ENCODE data around the gene PNPLA6. TPM values are rescaled to one million over a fixed set of nuclear protein-coding genes. Genes with fewer than 3 reads are reported as not detected.

Gene PNPLA6
- total and polyA plus RNA-seq, 4 experiments from 2014 or later: 4.7 to 169 (median 90.8) TPM

- CTCF ChIA-PET (ENCODE audit: partially characterized antibody): no interaction called here
- peaks cover 9 to 11% of the 10 kb centered on the region in 2 donors for H3K27me3 Mint-ChIP-seq
- H3K9me3 ChIP-seq (ENCODE audit: control insufficient read depth in 1 of 2, low read length in 2 of 2): no peaks in the 10 kb centered on the region
- H3K36me3 Mint-ChIP-seq: no peaks in the 10 kb centered on the region
- POLR2A ChIA-PET (ENCODE audit: partially characterized antibody): no interaction called here
- H3K36me3 ChIP-seq (ENCODE audit: insufficient read depth, low read length): no peaks in the 10 kb centered on the region
- no peak overlapping the region for H3K27ac ChIP-seq (ENCODE audit: low read depth, low read length)
- intact Hi-C loops (cut with micrococcal nuclease): no loop called here
- no peak overlapping the region for H3K27ac Mint-ChIP-seq
- no peak overlapping the region for H3K4me3 ChIP-seq (ENCODE audit: low read length in 2 of 2)
- H3K9me3 Mint-ChIP-seq: no peaks in the 10 kb centered on the region
- no peak for DNase-seq
- H3K4me3 Mint-ChIP-seq: no peak overlapping the region
- no peaks in the 10 kb centered on the region for H3K4me1 ChIP-seq (ENCODE audit: insufficient read depth, low read length)
- H3K4me1 Mint-ChIP-seq: no peaks in the 10 kb centered on the region
- no peaks in the 10 kb centered on the region for H3K27me3 ChIP-seq (ENCODE audit: insufficient read depth, low read length)
These were observed 54.3 kb downstream of the PNPLA6 start for GRCh38 chr19:7589822-7590221.

- H3K4me1 Mint-ChIP-seq: peaks cover 2 to 3% (median 2%) of the 10 kb centered on the region in 4 donors
- no peak overlapping the region for H3K27ac ChIP-seq (ENCODE audit: low read depth, low read length)
- H3K9me3 Mint-ChIP-seq: no peaks in the 10 kb centered on the region
- intact Hi-C loops (cut with micrococcal nuclease): no loop called here
- H3K4me1 ChIP-seq (ENCODE audit: insufficient read depth, low read length): peaks cover under 1% of the 10 kb centered on the region
- POLR2A ChIA-PET (ENCODE audit: partially characterized antibody): no interaction called here
- no peaks in the 10 kb centered on the region for H3K27me3 ChIP-seq (ENCODE audit: insufficient read depth, low read length)
- H3K27ac Mint-ChIP-seq: no peak overlapping the region
- DNase-seq: no peak
- no peak overlapping the region for H3K4me3 ChIP-seq (ENCODE audit: low read length in 2 of 2)
- CTCF ChIA-PET (ENCODE audit: partially characterized antibody): no interaction called here
- H3K4me3 Mint-ChIP-seq: no peak overlapping the region
- H3K36me3 ChIP-seq (ENCODE audit: insufficient read depth, low read length): no peaks in the 10 kb centered on the region
- no peaks in the 10 kb centered on the region for H3K9me3 ChIP-seq (ENCODE audit: control insufficient read depth in 1 of 2, low read length in 2 of 2)
- H3K27me3 Mint-ChIP-seq: peaks cover 11 to 13% of the 10 kb centered on the region in 2 donors
- H3K36me3 Mint-ChIP-seq: no peaks in the 10 kb centered on the region
These were observed 54.7 kb downstream of the PNPLA6 start for GRCh38 chr19:7590256-7590655.

GRCh38 chr19:7595466-7596133, 60.1 kb downstream of the PNPLA6 start, which contains the start of gene CAMSAP3:
CAMSAP3 (plus strand) TSS chr19:7595863; CDS start chr19:7596003, 140 bp downstream.
- Mint-ChIP-seq H3K27me3 (peaks cover 26 to 28% of the 10 kb centered on the region in 2 donors), H3K36me3 (peaks cover 0 to 3% of the 10 kb centered on the region in 2 donors), H3K4me3 (peak within 1 kb of the TSS; percentile 54 to 84 (median 68)), H3K4me1 (peaks cover 3 to 6% (median 4%) of the 10 kb centered on the region in 4 donors), H3K9me3 (no peaks in the 10 kb centered on the region), H3K27ac (peak within 1 kb of the TSS in 2 of 7 donors; percentile 53 to 73)
- ChIA-PET POLR2A (ENCODE audit: partially characterized antibody) (no interaction called here), CTCF (ENCODE audit: partially characterized antibody) (no interaction called here)
- Histone ChIP-seq H3K9me3 (ENCODE audit: control insufficient read depth in 1 of 2, low read length in 2 of 2) (no peaks in the 10 kb centered on the region), H3K4me1 (ENCODE audit: insufficient read depth, low read length) (peaks cover 11% of the 10 kb centered on the region), H3K27me3 (ENCODE audit: insufficient read depth, low read length) (peaks cover 6% of the 10 kb centered on the region), H3K4me3 (ENCODE audit: low read length in 2 of 2) (no peak within 1 kb of the TSS), H3K36me3 (ENCODE audit: insufficient read depth, low read length) (no peaks in the 10 kb centered on the region), H3K27ac (ENCODE audit: low read depth, low read length) (no peak within 1 kb of the TSS)
- intact Hi-C loops (cut with micrococcal nuclease): no loop called here
- DNase-seq: peak in 3 of 5 donors; percentile 29 to 43 (median 36)

GRCh38 chr19:7596211-7596937, 60.9 kb downstream of the PNPLA6 start:
- POLR2A ChIA-PET (ENCODE audit: partially characterized antibody): no interaction called here
- H3K4me3 ChIP-seq (ENCODE audit: low read length in 2 of 2): no peak overlapping the region

GRCh38 chr19:7597689-7598088, 62.2 kb downstream of the PNPLA6 start:
- POLR2A ChIA-PET (ENCODE audit: partially characterized antibody): no interaction called here
- Histone ChIP-seq H3K4me3 (ENCODE audit: low read length in 2 of 2) (no peak overlapping the region), H3K27ac (ENCODE audit: low read depth, low read length) (no peak overlapping the region), H3K27me3 (ENCODE audit: insufficient read depth, low read length) (peaks cover 6% of the 10 kb centered on the region), H3K9me3 (ENCODE audit: control insufficient read depth in 1 of 2, low read length in 2 of 2) (no peaks in the 10 kb centered on the region), H3K4me1 (ENCODE audit: insufficient read depth, low read length) (peaks cover 11% of the 10 kb centered on the region), H3K36me3 (ENCODE audit: insufficient read depth, low read length) (no peaks in the 10 kb centered on the region)
- Mint-ChIP-seq H3K27ac (peak overlapping the region in 1 of 7 donors; percentile 26), H3K36me3 (peaks cover 0 to 3% of the 10 kb centered on the region in 2 donors), H3K4me1 (peaks cover 3 to 6% (median 4%) of the 10 kb centered on the region in 4 donors), H3K4me3 (peak overlapping the region in 4 of 8 donors; percentile 39 to 42 (median 40)), H3K27me3 (peaks cover 23 to 31% of the 10 kb centered on the region in 2 donors), H3K9me3 (no peaks in the 10 kb centered on the region)
- no peak for DNase-seq
- intact Hi-C loops (cut with micrococcal nuclease): no loop called here
- CTCF ChIA-PET (ENCODE audit: partially characterized antibody): interaction anchor here (1.1 kb wide), 1 partner anchor 29 kb away, joined by 3 read pairs; no protein-coding TSS in a partner anchor

More at GRCh38 chr19:7596211-7596937, 60.9 kb downstream of the PNPLA6 start:
- H3K4me1 Mint-ChIP-seq: peaks cover 3 to 6% (median 4%) of the 10 kb centered on the region in 4 donors
- H3K4me3 Mint-ChIP-seq: peak overlapping the region in 7 of 8 donors; percentile 34 to 71 (median 58)
- intact Hi-C loops (cut with micrococcal nuclease): no loop called here
- peaks cover 11% of the 10 kb centered on the region for H3K4me1 ChIP-seq (ENCODE audit: insufficient read depth, low read length)
- DNase-seq: no peak
- no peak overlapping the region for H3K27ac ChIP-seq (ENCODE audit: low read depth, low read length)
- peaks cover 24 to 28% of the 10 kb centered on the region in 2 donors for H3K27me3 Mint-ChIP-seq
- no peaks in the 10 kb centered on the region for H3K9me3 ChIP-seq (ENCODE audit: control insufficient read depth in 1 of 2, low read length in 2 of 2)
- H3K36me3 Mint-ChIP-seq: peaks cover 0 to 3% of the 10 kb centered on the region in 2 donors
- no peaks in the 10 kb centered on the region for H3K36me3 ChIP-seq (ENCODE audit: insufficient read depth, low read length)
- H3K9me3 Mint-ChIP-seq: no peaks in the 10 kb centered on the region
- H3K27ac Mint-ChIP-seq: no peak overlapping the region
- H3K27me3 ChIP-seq (ENCODE audit: insufficient read depth, low read length): peaks cover 6% of the 10 kb centered on the region
- CTCF ChIA-PET (ENCODE audit: partially characterized antibody): no interaction called here

GRCh38 chr19:7598180-7598579, 62.7 kb downstream of the PNPLA6 start:
- CTCF ChIA-PET (ENCODE audit: partially characterized antibody): interaction anchor here (1.1 kb wide), 1 partner anchor 30 kb away, joined by 3 read pairs; no protein-coding TSS in a partner anchor

GRCh38 chr19:7600721-7601120, 65.2 kb downstream of the PNPLA6 start:
- Histone ChIP-seq H3K27me3 (ENCODE audit: insufficient read depth, low read length) (peaks cover 6% of the 10 kb centered on the region), H3K27ac (ENCODE audit: low read depth, low read length) (no peak overlapping the region), H3K4me1 (ENCODE audit: insufficient read depth, low read length) (peaks cover 8% of the 10 kb centered on the region), H3K4me3 (ENCODE audit: low read length in 2 of 2) (no peak overlapping the region), H3K36me3 (ENCODE audit: insufficient read depth, low read length) (no peaks in the 10 kb centered on the region), H3K9me3 (ENCODE audit: control insufficient read depth in 1 of 2, low read length in 2 of 2) (no peaks in the 10 kb centered on the region)
- Mint-ChIP-seq H3K4me1 (peaks cover 0 to 2% (median under 1%) of the 10 kb centered on the region in 4 donors), H3K4me3 (no peak overlapping the region), H3K27me3 (peaks cover 14 to 25% of the 10 kb centered on the region in 2 donors), H3K27ac (no peak overlapping the region), H3K9me3 (peaks cover 0 to 2% (median 0%) of the 10 kb centered on the region in 8 donors), H3K36me3 (peaks cover 0 to 3% of the 10 kb centered on the region in 2 donors)
- intact Hi-C loops (cut with micrococcal nuclease): no loop called here
- POLR2A ChIA-PET (ENCODE audit: partially characterized antibody): no interaction called here
- CTCF ChIA-PET (ENCODE audit: partially characterized antibody): no interaction called here
- no peak for DNase-seq

More at GRCh38 chr19:7598180-7598579, 62.7 kb downstream of the PNPLA6 start:
- Mint-ChIP-seq H3K27me3 (peaks cover 22 to 30% of the 10 kb centered on the region in 2 donors), H3K9me3 (no peaks in the 10 kb centered on the region), H3K4me3 (peak overlapping the region in 2 of 8 donors; percentile 2 to 39), H3K27ac (no peak overlapping the region), H3K4me1 (peaks cover 3 to 6% (median 4%) of the 10 kb centered on the region in 4 donors), H3K36me3 (peaks cover 0 to 3% of the 10 kb centered on the region in 2 donors)
- POLR2A ChIA-PET (ENCODE audit: partially characterized antibody): no interaction called here
- Histone ChIP-seq H3K4me3 (ENCODE audit: low read length in 2 of 2) (no peak overlapping the region), H3K27me3 (ENCODE audit: insufficient read depth, low read length) (peaks cover 6% of the 10 kb centered on the region), H3K4me1 (ENCODE audit: insufficient read depth, low read length) (peaks cover 11% of the 10 kb centered on the region), H3K27ac (ENCODE audit: low read depth, low read length) (no peak overlapping the region), H3K36me3 (ENCODE audit: insufficient read depth, low read length) (no peaks in the 10 kb centered on the region), H3K9me3 (ENCODE audit: control insufficient read depth in 1 of 2, low read length in 2 of 2) (no peaks in the 10 kb centered on the region)
- DNase-seq: no peak
- intact Hi-C loops (cut with micrococcal nuclease): no loop called here

Data from CD4-positive, alpha-beta memory T cell (primary cell).